GM19452 (cell line): ENCODE measurements around the gene PPIF.
"Not testable (repeated sequence)": the region's sequence is repeated elsewhere in the genome, so short reads cannot be mapped to it uniquely, and the experiment has no call there.

Experiments used
- ATAC-seq: cut with Tn5 transposase; IDR thresholded peaks from one replicate; pipeline ENCODE4 v1.9.1; 2021; ENCODE audit not compliant: unreplicated experiment

Gene PPIF

DNA sequence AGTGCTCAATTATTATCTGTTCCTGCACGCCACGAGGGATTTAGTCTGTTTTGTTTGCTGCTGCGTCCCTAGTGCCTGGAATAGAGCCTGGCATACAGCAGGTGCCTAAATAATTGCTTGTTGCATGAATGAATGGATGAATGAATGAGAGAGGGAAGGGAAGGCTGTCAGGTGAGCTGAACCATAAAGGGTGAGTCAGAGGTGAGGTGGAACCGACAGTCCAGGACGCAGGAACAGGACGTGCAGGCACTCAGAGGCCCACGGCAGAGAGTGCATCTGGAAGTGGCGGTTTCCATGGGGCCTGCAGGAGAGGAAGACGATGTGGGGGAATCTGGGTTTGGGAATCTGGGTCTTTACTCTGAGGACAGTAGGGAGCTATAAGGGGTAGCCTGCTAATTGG, 17.7 kb upstream of the PPIF start:
- no peak for ATAC-seq

GRCh38 chr10:79331226-79331625, 16.0 kb upstream of the PPIF start:
- no peak for ATAC-seq

GRCh38 chr10:79331709-79332108, 15.6 kb upstream of the PPIF start:
- peak; percentile 87 for ATAC-seq

DNA sequence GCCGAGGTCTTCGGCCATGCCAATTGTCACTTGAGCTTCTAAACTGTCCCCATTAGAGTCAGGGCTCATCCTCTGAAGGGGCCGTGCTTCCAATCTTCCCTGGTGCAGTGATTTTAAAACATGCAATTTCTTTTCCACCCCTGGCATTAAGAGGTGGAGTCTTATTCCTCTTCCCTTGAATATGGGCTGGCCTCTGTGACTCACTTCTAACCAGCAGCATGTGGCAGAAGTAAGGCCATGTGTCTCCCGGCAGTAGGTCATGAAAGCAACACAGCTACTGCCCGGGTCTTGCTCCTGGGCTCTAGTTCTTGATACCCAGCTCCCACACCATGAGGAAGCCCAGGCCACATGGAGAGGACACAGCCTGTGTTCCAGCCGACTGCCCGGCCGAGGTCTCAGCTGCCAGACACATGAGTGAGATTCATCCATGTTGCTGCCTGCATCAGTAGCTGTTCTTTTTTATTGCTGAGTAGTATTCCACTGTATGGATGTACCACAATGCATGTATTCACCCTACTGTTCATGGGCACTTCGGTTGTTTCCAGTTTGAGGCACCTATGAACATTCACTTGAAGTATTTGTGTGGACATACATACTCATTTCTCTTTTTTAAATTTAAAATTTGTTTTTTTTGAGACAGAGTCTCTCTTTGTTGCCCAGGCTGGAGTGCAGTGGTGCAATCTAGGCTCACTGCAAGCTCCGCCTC, 14.5 kb upstream of the PPIF start:
- not testable (repeated sequence) for ATAC-seq

DNA sequence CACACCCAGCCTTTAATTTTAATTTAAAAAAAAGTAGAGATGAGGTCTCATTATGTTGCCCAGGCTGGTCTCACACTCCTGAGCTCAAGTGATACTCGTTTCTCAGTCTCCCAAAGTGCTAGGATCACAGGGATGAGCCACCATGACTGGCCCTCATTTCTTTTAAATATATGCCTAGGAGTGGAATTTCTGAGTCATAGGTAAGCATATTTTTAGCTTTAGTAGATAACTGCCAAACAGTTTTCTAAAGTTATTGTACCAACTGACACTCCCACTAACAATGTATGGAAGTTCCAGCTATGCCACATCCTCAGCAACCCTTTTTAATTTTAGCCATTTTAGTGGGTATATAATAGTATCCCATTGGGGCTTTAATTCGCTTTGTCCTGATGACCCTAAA, 13.8 kb upstream of the PPIF start:
- ATAC-seq, result no peak

DNA sequence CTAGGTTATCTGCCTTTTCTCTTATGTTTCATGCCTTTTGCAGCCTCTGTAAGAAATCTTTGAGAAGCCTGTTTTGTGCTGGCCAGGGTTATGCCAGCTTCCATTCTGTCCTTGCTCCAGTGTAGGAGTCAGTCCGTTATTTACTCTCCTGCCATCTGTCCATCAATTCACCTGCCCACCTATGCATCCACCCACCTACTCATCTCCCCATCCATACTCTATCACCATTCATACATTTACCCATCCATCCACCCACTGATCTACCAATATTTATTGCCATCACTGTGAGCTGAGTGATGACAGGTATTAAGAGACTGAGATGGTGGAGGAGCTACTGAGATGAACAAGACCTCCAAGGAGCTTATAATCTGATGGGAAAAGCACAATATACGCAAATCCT, 12.7 kb upstream of the PPIF start:
- ATAC-seq, result no peak

DNA sequence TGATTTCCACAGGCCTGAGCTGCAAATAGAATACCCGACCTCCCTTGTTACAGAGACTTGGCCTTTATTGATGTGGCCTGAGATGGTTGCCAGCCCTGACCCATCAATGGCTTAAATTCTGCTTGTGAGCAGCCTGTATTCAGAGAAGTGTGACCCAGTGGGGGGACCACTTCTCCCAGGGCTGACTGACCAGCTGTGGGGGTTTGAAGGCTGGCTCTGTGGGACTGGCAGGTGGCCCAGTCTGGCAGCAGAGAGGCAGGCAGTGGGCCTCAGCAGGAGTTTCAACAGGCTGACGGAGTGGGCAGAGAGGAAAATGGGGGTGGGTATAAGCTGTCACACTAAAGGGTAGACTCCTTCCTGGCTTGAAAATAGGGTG, 12.2 kb upstream of the PPIF start:
- no peak for ATAC-seq

DNA sequence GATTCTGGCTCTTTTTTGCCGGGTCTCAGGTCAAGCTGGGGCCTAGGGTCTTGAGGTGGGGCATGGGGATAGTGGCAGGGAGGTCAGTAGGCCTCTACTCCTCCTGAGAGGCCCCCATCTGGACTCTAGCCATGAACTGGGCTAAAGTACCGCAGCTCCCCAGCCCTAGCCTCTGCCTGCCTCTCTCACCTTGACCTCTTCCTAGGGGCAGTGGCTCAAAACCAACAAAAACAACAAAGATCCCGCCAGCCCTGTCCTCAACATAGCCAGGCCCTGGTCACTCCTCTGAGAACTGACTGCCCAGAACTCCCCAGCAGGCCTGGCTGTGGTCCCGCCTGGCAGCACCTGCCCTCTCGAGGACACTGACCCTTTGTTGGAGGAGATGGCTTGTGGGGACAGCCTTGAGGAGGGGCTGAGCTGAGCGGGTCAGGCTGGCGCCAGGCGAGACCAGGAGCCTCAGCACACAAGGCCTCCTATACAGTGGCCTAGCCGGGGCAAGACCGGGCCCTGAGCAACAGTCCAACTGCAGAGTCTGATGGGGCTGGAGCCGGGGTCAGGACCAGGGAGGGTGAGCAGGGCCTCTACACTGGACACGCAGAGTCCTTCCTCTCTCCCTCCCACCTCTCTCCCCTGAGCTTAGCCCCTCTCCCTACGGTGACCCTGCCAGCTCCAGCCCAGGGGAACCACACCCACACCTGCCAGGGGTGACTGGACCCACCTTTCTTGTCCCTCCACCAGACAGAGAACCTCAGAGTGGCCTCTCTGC, 11.6 kb upstream of the PPIF start:
- ATAC-seq, result no peak

DNA sequence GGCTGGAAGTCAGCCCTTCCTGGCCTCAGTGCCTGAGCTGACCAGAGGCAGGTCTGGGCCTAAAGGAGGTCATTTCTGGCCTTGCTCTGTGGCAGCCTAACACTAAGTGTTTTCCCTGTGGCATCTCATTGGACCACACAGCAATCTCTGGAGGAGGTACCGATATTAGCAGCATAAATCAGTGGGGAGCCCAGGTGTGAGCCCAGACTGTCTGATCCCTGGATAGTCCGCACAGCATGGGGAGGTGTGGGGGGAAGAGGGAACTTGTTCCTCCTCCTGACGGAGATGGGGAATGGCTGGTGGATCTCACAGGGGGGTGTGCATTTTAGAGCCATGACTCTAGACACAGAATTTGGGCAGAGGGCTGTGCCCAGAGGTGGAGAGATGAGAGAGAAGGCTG, 11.0 kb upstream of the PPIF start:
- ATAC-seq, result no peak

DNA sequence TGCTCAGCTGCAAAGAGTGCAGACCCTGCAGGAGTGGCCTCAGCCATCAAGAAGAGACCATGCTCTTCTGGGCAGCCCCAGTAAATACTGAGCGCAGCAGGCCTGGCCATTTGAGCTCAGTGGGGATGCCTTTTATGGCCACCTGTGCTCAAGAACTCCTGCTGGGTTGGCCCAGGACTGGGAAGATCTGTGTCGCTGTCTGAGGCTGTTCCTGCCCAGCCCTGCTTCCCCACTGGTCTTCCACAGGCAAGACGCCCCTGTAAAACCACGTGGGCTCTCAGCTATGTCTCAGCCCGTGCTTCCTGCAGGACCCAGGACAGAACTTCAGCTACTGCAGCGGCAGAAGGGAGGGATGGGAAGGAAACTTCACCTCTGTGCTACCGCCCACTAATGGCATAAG, 10.5 kb upstream of the PPIF start:
- no peak for ATAC-seq

DNA sequence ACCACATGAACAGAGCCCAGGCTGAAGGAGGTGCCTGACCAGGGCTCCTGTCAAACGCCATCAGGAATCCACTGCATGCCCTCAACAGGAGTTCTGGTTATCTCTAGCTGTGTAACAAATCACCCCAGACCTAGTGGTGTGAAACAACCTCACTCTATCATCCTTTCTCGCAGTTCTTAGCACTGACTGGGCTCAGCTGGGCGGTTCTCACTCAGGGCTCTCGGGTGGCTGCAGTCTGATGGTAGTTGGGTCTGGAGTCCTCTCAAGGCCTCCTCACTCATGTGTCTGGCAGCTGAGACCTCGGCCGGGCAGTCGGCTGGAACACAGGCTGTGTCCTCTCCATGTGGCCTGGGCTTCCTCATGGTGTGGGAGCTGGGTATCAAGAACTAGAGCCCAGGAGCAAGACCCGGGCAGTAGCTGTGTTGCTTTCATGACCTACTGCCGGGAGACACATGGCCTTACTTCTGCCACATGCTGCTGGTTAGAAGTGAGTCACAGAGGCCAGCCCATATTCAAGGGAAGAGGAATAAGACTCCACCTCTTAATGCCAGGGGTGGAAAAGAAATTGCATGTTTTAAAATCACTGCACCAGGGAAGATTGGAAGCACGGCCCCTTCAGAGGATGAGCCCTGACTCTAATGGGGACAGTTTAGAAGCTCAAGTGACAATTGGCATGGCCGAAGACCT, 9.3 kb upstream of the PPIF start:
- ATAC-seq, result not testable (repeated sequence)

DNA sequence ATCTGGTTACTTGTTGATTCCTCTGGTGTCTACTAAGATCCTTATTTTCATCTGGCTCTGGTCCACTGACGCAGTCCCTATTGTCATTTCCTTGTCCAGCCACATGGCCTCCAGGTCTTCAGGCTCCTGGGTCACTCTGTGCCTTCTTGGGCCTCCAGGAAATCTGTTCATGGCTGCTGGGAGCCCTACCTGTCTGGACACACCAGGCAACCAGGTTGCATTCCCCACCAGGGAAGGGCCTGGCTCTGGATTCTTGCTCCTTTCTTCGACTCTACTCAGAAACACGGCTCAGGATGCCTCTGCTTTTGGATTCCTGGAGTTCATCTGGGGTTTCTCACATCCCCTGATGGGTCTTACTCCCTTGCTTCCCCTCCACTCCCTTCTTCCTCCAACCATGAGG, 8.0 kb upstream of the PPIF start:
- ATAC-seq, result no peak

DNA sequence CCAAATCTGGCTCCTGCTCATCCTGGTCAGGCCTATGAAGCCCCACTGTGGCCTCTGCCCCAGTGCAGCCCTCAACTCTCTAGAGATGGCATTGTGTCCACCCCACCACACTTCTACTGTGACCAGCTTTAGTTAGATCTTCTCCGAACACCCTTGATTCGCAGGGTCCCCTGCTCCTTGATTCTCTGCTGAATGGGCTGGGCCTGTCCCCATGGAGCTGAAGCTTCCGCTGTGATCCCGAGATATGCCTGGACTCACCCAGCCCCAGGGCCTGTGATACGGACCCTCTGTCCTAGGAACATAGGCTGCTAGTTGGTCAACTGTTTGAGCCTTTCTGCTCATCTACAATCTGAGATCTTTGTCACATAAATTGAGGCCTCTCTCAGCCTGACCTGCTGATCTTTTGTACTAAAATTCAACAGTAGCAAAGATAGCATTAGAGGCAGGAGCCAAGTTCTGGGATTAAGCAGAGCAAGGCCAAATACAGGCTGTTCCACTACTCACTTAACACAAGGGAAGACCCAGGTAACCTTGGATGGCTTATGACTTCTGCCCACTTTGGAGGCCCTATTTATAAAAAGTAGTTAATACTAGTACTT, 6.5 kb upstream of the PPIF start:
- ATAC-seq, result no peak

DNA sequence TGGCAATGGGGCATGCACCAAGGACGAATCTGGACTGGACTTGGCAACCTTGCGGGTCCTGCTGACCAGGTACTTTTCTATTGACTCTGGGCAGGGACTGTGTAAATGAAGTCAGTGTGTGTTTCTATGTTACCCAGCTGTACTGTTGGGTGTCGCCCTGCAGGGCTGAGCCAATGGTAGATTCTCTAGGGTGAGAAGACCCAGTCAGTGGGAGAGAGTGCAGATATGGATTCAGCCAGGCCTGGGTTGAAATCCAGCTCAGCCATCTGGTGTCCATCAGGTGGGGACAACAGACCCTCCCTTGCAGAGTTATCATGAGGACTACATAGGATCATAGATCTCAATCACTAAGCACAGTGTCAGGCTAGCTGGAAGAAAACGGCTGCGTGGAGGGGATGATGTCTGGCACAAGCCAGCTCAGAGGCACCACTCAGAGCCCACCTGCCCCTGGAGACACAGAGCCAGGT, 4.9 kb upstream of the PPIF start:
- ATAC-seq, result no peak

DNA sequence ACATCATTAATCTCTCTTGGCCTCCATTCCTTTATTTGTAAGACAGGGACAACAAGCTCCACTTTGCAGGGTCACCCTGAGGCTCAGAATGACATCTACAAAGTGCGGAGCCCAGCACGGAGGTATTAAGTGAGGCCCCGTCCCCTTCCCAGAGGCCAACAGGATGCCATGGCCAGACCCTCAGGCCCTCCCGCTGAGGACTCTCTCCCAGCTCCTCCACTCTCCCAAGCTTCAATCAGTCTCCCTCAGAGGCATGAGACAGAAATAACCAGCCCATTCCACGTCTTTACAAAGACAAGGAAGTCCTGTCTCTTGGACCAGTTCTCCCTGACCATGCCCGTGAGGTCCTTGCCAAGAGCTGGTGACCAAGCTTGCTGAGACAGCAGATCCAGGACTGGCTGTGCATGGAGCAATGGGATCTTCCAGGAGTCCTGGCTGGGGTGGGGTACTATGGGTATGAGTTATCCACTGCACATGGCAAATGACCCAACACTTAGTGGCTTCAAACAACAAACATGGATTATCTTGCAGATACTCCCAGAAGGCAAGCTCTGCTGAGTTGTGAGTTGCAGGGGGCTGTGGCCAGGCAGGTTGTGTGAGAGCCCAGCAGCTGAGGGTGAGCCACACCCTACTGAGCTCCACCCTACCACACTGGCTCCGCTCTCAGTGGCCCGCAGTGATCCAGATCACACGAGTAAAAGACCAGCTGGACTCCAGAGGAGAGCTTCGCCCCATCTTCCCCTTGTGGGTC, 4.3 kb upstream of the PPIF start:
- ATAC-seq, result no peak

GRCh38 chr10:79344502-79345195, 2.6 kb upstream of the PPIF start:
- ATAC-seq, result no peak

- ATAC-seq, result no peak
These were observed 1.8 kb upstream of the PPIF start for GRCh38 chr10:79345241-79346011.

GRCh38 chr10:79346012-79346340, 1.3 kb upstream of the PPIF start:
- ATAC-seq, result no peak

DNA sequence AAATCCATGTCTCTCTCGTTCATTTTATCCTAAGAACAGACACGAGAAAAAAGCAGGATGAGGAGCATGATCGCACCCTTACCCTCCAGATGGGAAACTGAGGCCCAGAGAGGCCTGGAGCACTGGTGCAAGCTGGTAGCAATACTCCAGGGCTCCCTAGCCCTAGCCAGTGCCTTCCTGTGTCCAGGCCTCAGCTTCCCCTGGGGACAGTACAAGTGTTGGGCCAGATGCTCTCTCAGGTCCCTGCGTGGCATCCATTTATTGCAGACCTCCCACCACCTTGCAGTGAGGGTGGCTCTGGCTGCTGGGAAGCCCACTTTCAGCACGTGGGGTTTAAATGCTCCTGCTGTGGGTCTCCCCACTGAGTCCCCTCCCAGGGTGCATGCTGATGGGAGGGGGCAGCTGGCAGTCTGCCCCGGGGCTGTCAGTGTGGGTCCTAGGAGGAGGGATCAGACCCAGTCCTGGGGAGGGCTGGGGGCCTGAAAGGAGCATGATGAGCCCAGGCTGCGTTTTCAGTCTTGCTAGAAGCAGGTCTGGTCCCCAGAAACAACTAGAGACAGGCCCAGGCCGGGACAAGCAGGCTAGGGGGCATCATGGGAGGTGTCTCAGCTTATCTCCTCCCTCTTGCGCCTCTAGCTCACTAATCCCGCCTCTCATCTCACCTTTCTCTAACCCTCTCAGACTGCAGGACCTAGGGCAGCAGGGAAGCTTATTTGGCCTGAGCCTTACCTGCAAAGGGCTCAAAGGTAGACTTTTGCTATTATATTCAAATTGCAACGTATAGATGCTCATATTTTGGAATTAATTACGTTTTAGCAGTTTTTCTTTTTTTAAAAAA, 662 bp upstream of the PPIF start:
- peak; percentile 1 for ATAC-seq
